Adrenal gland (tissue), 5 donors: ENCODE measurements around the gene B4GALNT3.

ENCODE experiments used
- POLR2A ChIP-seq, 2 donors: fragments of 450-650 bp; IDR thresholded peaks; one replicate each; pipeline ENCODE4 v1.6.1; 2017; ENCODE audit warnings: antibody characterized with exemption in 2 of 2, mild to moderate bottlenecking in 2 of 2, moderate library complexity in 1 of 2
- TF ChIP-seq, protein P1 (sequence below), 6 experiments: fragments of 450-650 bp in 4 of 6; fragments of 200-600 bp in 2 of 6; sonication (generic) in 1 of 6; IDR thresholded peaks; 1 replicate in 5 of 6; 2 replicates in 1 of 6; pipeline versions ENCODE4 v1.5.1 to v1.8.0; 2016 to 2021; ENCODE audit warnings: antibody characterized with exemption in 6 of 6, mild to moderate bottlenecking in 2 of 6, moderate library complexity in 1 of 6
- donor health status: DM: no; HTN: no; CAD: no.

DNA sequence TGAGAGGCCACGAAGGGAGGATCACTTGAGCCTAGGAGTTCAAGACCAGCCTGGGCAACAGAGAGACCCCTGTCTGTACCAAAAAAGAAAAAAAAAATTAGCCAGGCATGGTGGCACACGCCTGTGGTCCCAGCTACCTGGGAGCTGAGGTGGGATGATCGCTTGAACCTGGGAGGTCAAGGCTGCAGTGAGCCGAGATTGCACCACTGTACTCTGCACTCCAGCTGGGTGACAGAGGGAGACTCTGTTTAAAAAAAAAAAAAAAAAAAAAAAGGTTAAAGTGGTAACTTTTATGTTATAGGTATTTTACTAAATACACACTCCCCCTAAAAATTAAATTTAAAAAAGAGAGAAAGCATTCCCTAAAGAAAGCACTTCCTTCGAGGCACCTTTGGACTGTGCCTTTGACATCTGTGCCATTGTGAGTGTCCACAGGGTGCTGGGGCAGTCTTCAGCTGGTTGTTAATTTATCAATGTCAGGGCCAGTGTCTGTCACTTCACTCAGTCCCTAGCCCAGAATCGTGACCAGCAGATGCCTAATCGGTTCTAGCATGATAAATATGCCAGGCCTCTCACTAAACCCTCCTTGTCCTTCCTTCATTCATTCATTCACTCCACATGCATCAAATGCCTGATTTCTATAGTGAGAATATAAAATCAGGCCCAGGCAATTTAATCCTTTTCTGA, 63.1 kb downstream of the B4GALNT3 start:
- no peak for TF ChIP-seq POLR2A (IDR thresholded peaks at IDR 0.05)
- TF ChIP-seq, protein P1, sequence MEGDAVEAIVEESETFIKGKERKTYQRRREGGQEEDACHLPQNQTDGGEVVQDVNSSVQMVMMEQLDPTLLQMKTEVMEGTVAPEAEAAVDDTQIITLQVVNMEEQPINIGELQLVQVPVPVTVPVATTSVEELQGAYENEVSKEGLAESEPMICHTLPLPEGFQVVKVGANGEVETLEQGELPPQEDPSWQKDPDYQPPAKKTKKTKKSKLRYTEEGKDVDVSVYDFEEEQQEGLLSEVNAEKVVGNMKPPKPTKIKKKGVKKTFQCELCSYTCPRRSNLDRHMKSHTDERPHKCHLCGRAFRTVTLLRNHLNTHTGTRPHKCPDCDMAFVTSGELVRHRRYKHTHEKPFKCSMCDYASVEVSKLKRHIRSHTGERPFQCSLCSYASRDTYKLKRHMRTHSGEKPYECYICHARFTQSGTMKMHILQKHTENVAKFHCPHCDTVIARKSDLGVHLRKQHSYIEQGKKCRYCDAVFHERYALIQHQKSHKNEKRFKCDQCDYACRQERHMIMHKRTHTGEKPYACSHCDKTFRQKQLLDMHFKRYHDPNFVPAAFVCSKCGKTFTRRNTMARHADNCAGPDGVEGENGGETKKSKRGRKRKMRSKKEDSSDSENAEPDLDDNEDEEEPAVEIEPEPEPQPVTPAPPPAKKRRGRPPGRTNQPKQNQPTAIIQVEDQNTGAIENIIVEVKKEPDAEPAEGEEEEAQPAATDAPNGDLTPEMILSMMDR (IDR thresholded peaks at IDR 0.05) = no peak
